Naive thymus-derived CD8-positive, alpha-beta T cell (primary cell): Measurements from ENCODE around the gene INSRR. TPM values are rescaled to one million over a fixed set of nuclear protein-coding genes. Genes with fewer than 3 reads are reported as not detected.

Experiments used
- ATAC-seq, 2 donors: fragments of 150-1000 bp; cut with Tn5 transposase in 1 of 2; sonication (Bioruptor Pico), chemical (Tn5 transposase) in 1 of 2; 1 replicate in 1 of 2; 2 replicates in 1 of 2; pipeline ENCODE4 v1.10.0; 2021; ENCODE audit warnings: mild to moderate bottlenecking in 2 of 2, moderate library complexity in 2 of 2
- POLR2A ChIA-PET: fragments of 350-600 bp; sonication (Branson Sonifier 250); formaldehyde crosslinking; loops from one replicate; lab custom pipeline; 2021; ENCODE audit warnings: antibody characterized with exemption; lab: Charles Lee
- DNase-seq, 10 donors: peaks; one replicate each; pipeline versions ENCODE4 v3.0.0 to v3.0.0-alpha.2; 2020 to 2022
- H3K27ac Mint-ChIP-seq, 10 donors: one replicate each; pipeline ENCODE4 v1.8.0; 2020 to 2022; ENCODE audit warnings: mild to moderate bottlenecking in 10 of 10, mixed read lengths in 10 of 10, moderate library complexity in 4 of 10, inconsistent platforms in 1 of 10
- H3K27me3 Mint-ChIP-seq, 5 donors: one replicate each; pipeline ENCODE4 v1.8.0; 2021 to 2022; ENCODE audit warnings: mixed read lengths in 5 of 5
- H3K36me3 Mint-ChIP-seq, 3 donors: one replicate each; pipeline ENCODE4 v1.8.0; 2020 to 2022; ENCODE audit warnings: mixed read lengths in 3 of 3, mild to moderate bottlenecking in 2 of 3, inconsistent platforms in 1 of 3
- H3K4me1 Mint-ChIP-seq, 4 donors: one replicate each; pipeline ENCODE4 v1.8.0; 2021 to 2022; ENCODE audit warnings: mixed read lengths in 4 of 4
- H3K4me3 Mint-ChIP-seq, 10 donors: one replicate each; pipeline ENCODE4 v1.8.0; 2020 to 2022; ENCODE audit warnings: mild to moderate bottlenecking in 10 of 10, mixed read lengths in 10 of 10, moderate library complexity in 6 of 10, inconsistent platforms in 1 of 10
- H3K9me3 Mint-ChIP-seq, 9 donors: one replicate each; pipeline ENCODE4 v1.8.0; 2020 to 2022; ENCODE audit warnings: mixed read lengths in 9 of 9, mild to moderate bottlenecking in 3 of 9, inconsistent platforms in 1 of 9, moderate library complexity in 1 of 9
- polyA plus RNA-seq, 3 donors: library from polyadenylated mRNA; unstranded; fragments of 300-500 nt; fragmentation: Illumina TruSeq; gene quantifications; one replicate each; pipeline ENCODE4 v1.2.3, GENCODE V29; 2021
- total RNA-seq, 8 experiments: library from RNA in 2 of 8; stranded (reverse) in 2 of 8; gene quantifications; one replicate each; pipeline ENCODE4 v1.2.3 and lab custom pipeline; 2021 to 2026

INSRR gene
- total and polyA plus RNA-seq, 5 experiments from 2014 or later: not detected

GRCh38 chr1:156844638-156845037, 14.3 kb downstream of the INSRR start:
- H3K4me3 Mint-ChIP-seq: peak overlapping the region; percentile 28 to 83 (median 76)
- no peak for ATAC-seq
- no peak for DNase-seq
- POLR2A ChIA-PET: no interaction called here
- H3K4me1 Mint-ChIP-seq: peaks cover 13 to 37% (median 35%) of the 10 kb centered on the region in 4 donors
- no peaks in the 10 kb centered on the region for H3K36me3 Mint-ChIP-seq
- no peaks in the 10 kb centered on the region for H3K9me3 Mint-ChIP-seq
- peak overlapping the region in 1 of 10 donors; percentile 48 for H3K27ac Mint-ChIP-seq
- peaks cover 16 to 60% (median 40%) of the 10 kb centered on the region in 5 donors for H3K27me3 Mint-ChIP-seq

- H3K27me3 Mint-ChIP-seq: peaks cover 17 to 63% (median 40%) of the 10 kb centered on the region in 5 donors
- H3K9me3 Mint-ChIP-seq: no peaks in the 10 kb centered on the region
- ATAC-seq (no peak), DNase-seq (peak in 1 of 10 donors; percentile 57)
- peak overlapping the region in 5 of 10 donors; percentile 2 to 85 (median 57) for H3K27ac Mint-ChIP-seq
- peak overlapping the region; percentile 26 to 83 (median 64) for H3K4me3 Mint-ChIP-seq
- POLR2A ChIA-PET: no interaction called here
- H3K4me1 Mint-ChIP-seq: peaks cover 12 to 35% (median 34%) of the 10 kb centered on the region in 4 donors
- H3K36me3 Mint-ChIP-seq: no peaks in the 10 kb centered on the region
Observed at GRCh38 chr1:156844102-156844501, 14.8 kb downstream of the INSRR start.

- no peak overlapping the region for H3K4me3 Mint-ChIP-seq
- H3K27me3 Mint-ChIP-seq: peaks cover 23 to 71% (median 40%) of the 10 kb centered on the region in 5 donors
- H3K4me1 Mint-ChIP-seq: peaks cover 6 to 27% (median 24%) of the 10 kb centered on the region in 4 donors
- DNase-seq (peak in 1 of 10 donors; percentile 35), ATAC-seq (no peak)
- H3K36me3 Mint-ChIP-seq: no peaks in the 10 kb centered on the region
- POLR2A ChIA-PET: interaction anchor here (0.6 kb wide), 1 partner anchor 15 kb away, joined by 3 read pairs; no protein-coding TSS in a partner anchor
- peak overlapping the region in 1 of 10 donors; percentile 62 for H3K27ac Mint-ChIP-seq
- no peaks in the 10 kb centered on the region for H3K9me3 Mint-ChIP-seq
Observed at GRCh38 chr1:156842618-156843300, 16.2 kb downstream of the INSRR start.

GRCh38 chr1:156841295-156841855, 17.5 kb downstream of the INSRR start:
- H3K27ac Mint-ChIP-seq: no peak overlapping the region
- H3K36me3 Mint-ChIP-seq: no peaks in the 10 kb centered on the region
- peaks cover 23 to 72% (median 40%) of the 10 kb centered on the region in 5 donors for H3K27me3 Mint-ChIP-seq
- ATAC-seq: no peak
- POLR2A ChIA-PET: no interaction called here
- DNase-seq: peak in 1 of 10 donors; percentile 15
- no peaks in the 10 kb centered on the region for H3K9me3 Mint-ChIP-seq
- peaks cover 6 to 25% (median 21%) of the 10 kb centered on the region in 4 donors for H3K4me1 Mint-ChIP-seq
- H3K4me3 Mint-ChIP-seq: no peak overlapping the region

GRCh38 chr1:156840898-156841279, 18.0 kb downstream of the INSRR start:
- no peak overlapping the region for H3K27ac Mint-ChIP-seq
- no peak overlapping the region for H3K4me3 Mint-ChIP-seq
- H3K27me3 Mint-ChIP-seq: peaks cover 23 to 70% (median 45%) of the 10 kb centered on the region in 5 donors
- no peak for ATAC-seq
- H3K9me3 Mint-ChIP-seq: no peaks in the 10 kb centered on the region
- POLR2A ChIA-PET: no interaction called here
- H3K4me1 Mint-ChIP-seq: peaks cover 6 to 25% (median 22%) of the 10 kb centered on the region in 4 donors
- peak in 1 of 10 donors; percentile 19 for DNase-seq
- H3K36me3 Mint-ChIP-seq: no peaks in the 10 kb centered on the region

- H3K9me3 Mint-ChIP-seq: no peaks in the 10 kb centered on the region
- no peak overlapping the region for H3K4me3 Mint-ChIP-seq
- DNase-seq: peak in 1 of 10 donors; percentile 45
- peaks cover 23 to 66% (median 47%) of the 10 kb centered on the region in 5 donors for H3K27me3 Mint-ChIP-seq
- no peak for ATAC-seq
- H3K36me3 Mint-ChIP-seq: no peaks in the 10 kb centered on the region
- no peak overlapping the region for H3K27ac Mint-ChIP-seq
- H3K4me1 Mint-ChIP-seq: peaks cover 6 to 24% (median 19%) of the 10 kb centered on the region in 4 donors
- POLR2A ChIA-PET: no interaction called here
Observed at GRCh38 chr1:156840186-156840897, 18.6 kb downstream of the INSRR start.

- Mint-ChIP-seq H3K27me3 (peaks cover 23 to 63% (median 47%) of the 10 kb centered on the region in 5 donors), H3K27ac (no peak overlapping the region), H3K36me3 (no peaks in the 10 kb centered on the region), H3K4me3 (no peak overlapping the region), H3K9me3 (no peaks in the 10 kb centered on the region), H3K4me1 (peaks cover 6 to 18% (median 14%) of the 10 kb centered on the region in 4 donors)
- DNase-seq: peak in 1 of 10 donors; percentile 34
- ATAC-seq: no peak
- POLR2A ChIA-PET: interaction anchor here (1.7 kb wide), 1 partner anchor 20 kb away, joined by 13 read pairs; the partner anchor contains the start of gene NTRK1
Observed at GRCh38 chr1:156839426-156840109, 19.3 kb downstream of the INSRR start.

- Mint-ChIP-seq H3K4me1 (peaks cover 5 to 16% (median 10%) of the 10 kb centered on the region in 4 donors), H3K27me3 (peaks cover 22 to 57% (median 42%) of the 10 kb centered on the region in 5 donors), H3K4me3 (no peak overlapping the region), H3K36me3 (no peaks in the 10 kb centered on the region), H3K9me3 (no peaks in the 10 kb centered on the region), H3K27ac (peak overlapping the region in 5 of 10 donors; percentile 44 to 87 (median 61))
- DNase-seq: peak in 9 of 10 donors; percentile 29 to 77 (median 57)
- POLR2A ChIA-PET: interaction anchor here (0.9 to 1.7 kb wide), 2 partner anchors 21 to 62 kb away, joined by 3 to 13 read pairs; partner anchors contain the start of gene NTRK1
- peak; percentile 79 to 85 for ATAC-seq
Observed at GRCh38 chr1:156838972-156839371, 19.9 kb downstream of the INSRR start.

GRCh38 chr1:156836892-156837291, 22.0 kb downstream of the INSRR start:
- H3K4me1 Mint-ChIP-seq: peaks cover 4 to 19% (median 11%) of the 10 kb centered on the region in 4 donors
- no peak overlapping the region for H3K4me3 Mint-ChIP-seq
- ATAC-seq (no peak), DNase-seq (no peak)
- H3K9me3 Mint-ChIP-seq: no peaks in the 10 kb centered on the region
- peaks cover 14 to 43% (median 26%) of the 10 kb centered on the region in 5 donors for H3K27me3 Mint-ChIP-seq
- peak overlapping the region in 2 of 10 donors; percentile 12 to 27 for H3K27ac Mint-ChIP-seq
- no peaks in the 10 kb centered on the region for H3K36me3 Mint-ChIP-seq
- POLR2A ChIA-PET: interaction anchor here (0.6 to 1.0 kb wide), 2 partner anchors 23 to 38 kb away, joined by 4 to 5 read pairs; partner anchors contain the start of gene NTRK1

- Mint-ChIP-seq H3K36me3 (no peaks in the 10 kb centered on the region), H3K4me3 (peak overlapping the region in 1 of 10 donors; percentile 45), H3K27ac (peak overlapping the region in 6 of 10 donors; percentile 54 to 81 (median 66)), H3K4me1 (peaks cover 4 to 19% (median 11%) of the 10 kb centered on the region in 4 donors), H3K27me3 (peaks cover 14 to 38% (median 27%) of the 10 kb centered on the region in 5 donors), H3K9me3 (no peaks in the 10 kb centered on the region)
- peak in 1 of 2 donors; percentile 23 for ATAC-seq
- POLR2A ChIA-PET: interaction anchor here (0.7 kb wide), 1 partner anchor 12 kb away, joined by 3 read pairs; no protein-coding TSS in a partner anchor
- DNase-seq: peak in 1 of 10 donors; percentile 19
Observed at GRCh38 chr1:156836041-156836654, 22.8 kb downstream of the INSRR start.

- H3K36me3 Mint-ChIP-seq: no peaks in the 10 kb centered on the region
- H3K4me1 Mint-ChIP-seq: peaks cover 7 to 19% (median 10%) of the 10 kb centered on the region in 4 donors
- H3K27ac Mint-ChIP-seq: peak overlapping the region in 7 of 10 donors; percentile 1 to 80 (median 46)
- ATAC-seq (no peak), DNase-seq (no peak)
- H3K4me3 Mint-ChIP-seq: no peak overlapping the region
- POLR2A ChIA-PET: no interaction called here
- no peaks in the 10 kb centered on the region for H3K9me3 Mint-ChIP-seq
- peaks cover 9 to 23% (median 20%) of the 10 kb centered on the region in 5 donors for H3K27me3 Mint-ChIP-seq
Observed at GRCh38 chr1:156834322-156834721, 24.6 kb downstream of the INSRR start.
